ENCODE measurements around the gene RPL28.

RPL28 gene

GRCh38 chr19:55353803-55354697 is 31.7 kb upstream of the RPL28 start:
- no peak for DNase-seq (ENCODE audit: low read depth)

GRCh38 chr19:55354698-55355212 is 31.0 kb upstream of the RPL28 start, which contains the start of gene COX6B2:
COX6B2 (minus strand) TSS chr19:55354719; CDS start chr19:55354521, 198 bp downstream.
- no peak for DNase-seq (ENCODE audit: low read depth)

GRCh38 chr19:55355213-55355821 is 30.4 kb upstream of the RPL28 start:
- no peak for DNase-seq (ENCODE audit: low read depth)

- no peak for DNase-seq (ENCODE audit: low read depth)
Observed at GRCh38 chr19:55358493-55358892, 27.2 kb upstream of the RPL28 start.

- DNase-seq (ENCODE audit: low read depth), result no peak
Observed at GRCh38 chr19:55358943-55359908, 26.5 kb upstream of the RPL28 start.

- no peak for DNase-seq (ENCODE audit: low read depth)
Observed at GRCh38 chr19:55360902-55361301, 24.8 kb upstream of the RPL28 start.

GRCh38 chr19:55362174-55362989 is 23.4 kb upstream of the RPL28 start:
- DNase-seq (ENCODE audit: low read depth), result no peak

GRCh38 chr19:55362990-55363716 is 22.6 kb upstream of the RPL28 start, which contains the start of gene GARIN5B:
GARIN5B (minus strand) TSS chr19:55363260; CDS start chr19:55363066, 194 bp downstream.
- no peak for DNase-seq (ENCODE audit: low read depth)

- DNase-seq (ENCODE audit: low read depth), result no peak
Observed at GRCh38 chr19:55365245-55365644, 20.5 kb upstream of the RPL28 start.

GRCh38 chr19:55365964-55366363 is 19.8 kb upstream of the RPL28 start:
- DNase-seq (ENCODE audit: low read depth), result no peak

GRCh38 chr19:55366790-55367189 is 18.9 kb upstream of the RPL28 start:
- no peak for DNase-seq (ENCODE audit: low read depth)

GRCh38 chr19:55368106-55368505 is 17.6 kb upstream of the RPL28 start:
- DNase-seq (ENCODE audit: low read depth), result no peak

- DNase-seq (ENCODE audit: low read depth), result no peak
Observed at GRCh38 chr19:55368701-55369563, 16.8 kb upstream of the RPL28 start.

GRCh38 chr19:55369653-55370304 is 16.0 kb upstream of the RPL28 start:
- no peak for DNase-seq (ENCODE audit: low read depth)

- DNase-seq (ENCODE audit: low read depth), result no peak
Observed at GRCh38 chr19:55370305-55370988, 15.3 kb upstream of the RPL28 start, which contains the start of gene IL11. IL11 (minus strand) TSS chr19:55370463; CDS start chr19:55370310, 153 bp downstream.

- DNase-seq (ENCODE audit: low read depth), result no peak
Observed at GRCh38 chr19:55372316-55373081, 13.2 kb upstream of the RPL28 start.

GRCh38 chr19:55373306-55373992 is 12.3 kb upstream of the RPL28 start:
- no peak for DNase-seq (ENCODE audit: low read depth)

Data from HS-27A (cell line).